ENCODE measurements around the gene NFASC.

The NFASC gene

GRCh38 chr1:205068457-205069040, 197.9 kb downstream of the NFASC start:
- no peak for DNase-seq

GRCh38 chr1:205069371-205070125, 198.9 kb downstream of the NFASC start:
- DNase-seq = no peak

GRCh38 chr1:205071028-205071409, 200.4 kb downstream of the NFASC start:
- DNase-seq = no peak

GRCh38 chr1:205071801-205072200, 201.1 kb downstream of the NFASC start:
- DNase-seq = no peak

- no peak for DNase-seq
Measured at GRCh38 chr1:205072286-205072685, 201.6 kb downstream of the NFASC start.
